ENCODE data around the gene CFAP141. TPM values are rescaled to one million over a fixed set of nuclear protein-coding genes. Genes with fewer than 3 reads are reported as not detected.
"Not testable (repeated sequence)": the region's sequence is repeated elsewhere in the genome, so short reads cannot be mapped to it uniquely, and the experiment has no call there.

CFAP141 gene
- not detected for total RNA-seq

DNA sequence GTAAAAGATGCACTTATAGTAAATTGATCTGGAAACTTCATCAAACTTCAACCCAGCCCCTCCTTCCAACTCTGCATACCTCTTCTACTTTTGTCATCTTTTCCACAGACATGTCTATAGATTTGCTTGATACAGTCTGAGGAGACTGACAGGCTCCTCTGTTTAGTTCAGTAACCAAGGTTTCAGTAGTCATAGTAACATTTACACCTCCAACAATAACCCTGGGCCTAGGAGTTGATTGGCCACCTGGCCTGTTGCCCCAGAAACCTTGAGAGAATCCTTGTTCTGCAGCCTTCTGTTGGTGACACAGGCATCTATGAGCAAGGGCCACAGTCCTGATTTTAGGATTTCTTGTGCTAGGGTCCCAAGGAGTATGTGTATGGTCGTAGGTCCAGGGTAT is at the start of gene CFAP141:
TSS of gene CFAP141 (minus strand) at position 138 of the 400 bp plus-strand sequence. CDS start at position 112, 26 bp downstream.
- Mint-ChIP-seq H3K4me1 (ENCODE audit: low read depth) (peaks cover 22% of the 10 kb centered on the region), H3K9me3 (no peaks in the 10 kb centered on the region), H3K4me3 (no peak within 1 kb of the TSS), H3K36me3 (ENCODE audit: insufficient read depth) (peaks cover 27% of the 10 kb centered on the region), H3K27me3 (ENCODE audit: low read depth) (no peaks in the 10 kb centered on the region)
- DNase-seq: no peak
- peak; percentile 91 for ATAC-seq

DNA sequence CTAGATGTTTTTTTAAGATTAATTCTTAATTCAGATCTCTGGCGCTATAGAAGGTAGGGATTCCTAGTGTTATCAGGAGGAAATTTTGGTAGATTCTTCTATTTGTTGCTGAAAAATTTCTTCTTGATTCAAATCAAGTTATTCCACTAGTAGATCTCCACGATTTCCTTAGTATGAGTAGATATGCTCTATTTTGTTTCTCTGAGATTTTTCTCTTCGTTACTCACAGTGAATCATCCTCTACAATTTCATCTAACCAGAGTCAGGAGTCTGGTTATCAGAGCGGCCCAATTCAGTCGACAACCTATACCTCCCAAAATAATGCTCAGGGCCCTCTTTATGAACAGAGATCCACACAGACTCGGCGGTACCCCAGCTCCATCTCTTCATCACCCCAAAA is 47.5 kb upstream of the CFAP141 start:
- no peaks in the 10 kb centered on the region for H3K4me1 Mint-ChIP-seq (ENCODE audit: low read depth)
- no peaks in the 10 kb centered on the region for H3K9me3 Mint-ChIP-seq
- H3K4me3 Mint-ChIP-seq: no peak overlapping the region
- no peak for DNase-seq
- peaks cover 59% of the 10 kb centered on the region for H3K36me3 Mint-ChIP-seq (ENCODE audit: insufficient read depth)
- H3K27me3 Mint-ChIP-seq (ENCODE audit: low read depth): no peaks in the 10 kb centered on the region
- ATAC-seq: no peak

GRCh38 chr1:154241703-154242351 is 35.7 kb upstream of the CFAP141 start:
- no peak for ATAC-seq
- no peak overlapping the region for H3K4me3 Mint-ChIP-seq

DNA sequence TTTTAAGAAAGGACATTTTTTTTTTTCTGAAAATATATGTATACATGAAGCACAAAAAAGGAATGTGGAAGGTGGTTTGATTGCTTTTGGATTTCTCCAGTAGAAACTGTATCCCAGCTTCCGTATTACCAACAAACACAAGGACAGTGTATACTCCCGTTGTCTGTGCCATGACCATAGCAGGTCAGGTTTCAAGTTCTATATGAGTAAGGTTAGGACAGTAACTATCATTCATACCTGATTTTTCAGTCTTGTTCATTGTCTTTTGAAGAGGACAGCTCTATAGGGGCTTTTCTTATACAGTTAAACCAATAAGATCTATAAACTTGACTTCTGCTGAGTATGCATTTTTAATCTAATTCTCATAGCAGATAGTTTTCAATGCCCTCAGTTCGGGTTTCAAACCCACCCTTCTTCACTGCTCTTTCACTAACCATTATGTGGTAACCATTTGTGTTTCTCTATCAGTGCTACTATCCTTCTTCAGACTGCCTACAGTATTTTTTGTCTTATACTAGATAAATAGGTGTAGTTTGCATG is 34.2 kb upstream of the CFAP141 start:
- DNase-seq: no peak
- peaks cover 29% of the 10 kb centered on the region for H3K4me1 Mint-ChIP-seq (ENCODE audit: low read depth)
- H3K4me3 Mint-ChIP-seq: no peak overlapping the region
- no peaks in the 10 kb centered on the region for H3K27me3 Mint-ChIP-seq (ENCODE audit: low read depth)
- no peaks in the 10 kb centered on the region for H3K9me3 Mint-ChIP-seq
- H3K36me3 Mint-ChIP-seq (ENCODE audit: insufficient read depth): peaks cover 72% of the 10 kb centered on the region
- no peak for ATAC-seq

More at GRCh38 chr1:154241703-154242351, 35.7 kb upstream of the CFAP141 start:
- Mint-ChIP-seq H3K4me1 (ENCODE audit: low read depth) (peaks cover 29% of the 10 kb centered on the region), H3K9me3 (no peaks in the 10 kb centered on the region), H3K27me3 (ENCODE audit: low read depth) (no peaks in the 10 kb centered on the region), H3K36me3 (ENCODE audit: insufficient read depth) (peaks cover 69% of the 10 kb centered on the region)
- DNase-seq: no peak

DNA sequence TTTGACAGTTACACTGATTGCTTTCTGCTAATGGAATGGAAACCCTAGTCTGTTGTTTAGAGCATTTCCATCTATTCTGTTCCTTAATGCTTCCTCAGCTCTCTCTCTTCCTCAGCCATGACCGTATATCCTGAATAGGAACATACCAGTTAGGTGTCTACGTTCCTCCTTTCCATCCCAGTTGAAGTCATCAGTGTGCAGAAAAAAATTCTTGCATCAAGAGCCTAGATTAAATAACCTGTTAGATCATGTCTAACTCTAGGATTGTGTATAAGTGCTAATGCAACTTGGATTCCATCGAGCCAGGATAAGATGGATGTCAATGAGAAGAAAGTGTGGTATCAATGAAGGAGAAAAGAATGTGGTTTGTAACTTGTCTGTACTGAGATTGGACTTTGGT is 33.4 kb upstream of the CFAP141 start:
- peaks cover 29% of the 10 kb centered on the region for H3K4me1 Mint-ChIP-seq (ENCODE audit: low read depth)
- ATAC-seq: no peak
- no peak overlapping the region for H3K4me3 Mint-ChIP-seq
- no peaks in the 10 kb centered on the region for H3K9me3 Mint-ChIP-seq
- no peak for DNase-seq
- peaks cover 80% of the 10 kb centered on the region for H3K36me3 Mint-ChIP-seq (ENCODE audit: insufficient read depth)
- H3K27me3 Mint-ChIP-seq (ENCODE audit: low read depth): no peaks in the 10 kb centered on the region

GRCh38 chr1:154237880-154238506 is 31.9 kb upstream of the CFAP141 start:
- no peaks in the 10 kb centered on the region for H3K9me3 Mint-ChIP-seq
- H3K4me3 Mint-ChIP-seq: no peak overlapping the region
- no peak for ATAC-seq
- no peak for DNase-seq
- peaks cover 73% of the 10 kb centered on the region for H3K36me3 Mint-ChIP-seq (ENCODE audit: insufficient read depth)
- H3K4me1 Mint-ChIP-seq (ENCODE audit: low read depth): peaks cover 30% of the 10 kb centered on the region
- no peaks in the 10 kb centered on the region for H3K27me3 Mint-ChIP-seq (ENCODE audit: low read depth)

GRCh38 chr1:154237435-154237834 is 31.3 kb upstream of the CFAP141 start:
- Mint-ChIP-seq H3K4me1 (ENCODE audit: low read depth) (peaks cover 30% of the 10 kb centered on the region), H3K9me3 (no peaks in the 10 kb centered on the region), H3K27me3 (ENCODE audit: low read depth) (no peaks in the 10 kb centered on the region), H3K4me3 (no peak overlapping the region), H3K36me3 (ENCODE audit: insufficient read depth) (peaks cover 68% of the 10 kb centered on the region)
- ATAC-seq (no peak), DNase-seq (no peak)

GRCh38 chr1:154236855-154237254 is 30.7 kb upstream of the CFAP141 start:
- no peak overlapping the region for H3K4me3 Mint-ChIP-seq
- H3K27me3 Mint-ChIP-seq (ENCODE audit: low read depth): no peaks in the 10 kb centered on the region
- ATAC-seq (no peak), DNase-seq (no peak)
- H3K9me3 Mint-ChIP-seq: no peaks in the 10 kb centered on the region
- H3K4me1 Mint-ChIP-seq (ENCODE audit: low read depth): peaks cover 26% of the 10 kb centered on the region
- H3K36me3 Mint-ChIP-seq (ENCODE audit: insufficient read depth): peaks cover 66% of the 10 kb centered on the region

DNA sequence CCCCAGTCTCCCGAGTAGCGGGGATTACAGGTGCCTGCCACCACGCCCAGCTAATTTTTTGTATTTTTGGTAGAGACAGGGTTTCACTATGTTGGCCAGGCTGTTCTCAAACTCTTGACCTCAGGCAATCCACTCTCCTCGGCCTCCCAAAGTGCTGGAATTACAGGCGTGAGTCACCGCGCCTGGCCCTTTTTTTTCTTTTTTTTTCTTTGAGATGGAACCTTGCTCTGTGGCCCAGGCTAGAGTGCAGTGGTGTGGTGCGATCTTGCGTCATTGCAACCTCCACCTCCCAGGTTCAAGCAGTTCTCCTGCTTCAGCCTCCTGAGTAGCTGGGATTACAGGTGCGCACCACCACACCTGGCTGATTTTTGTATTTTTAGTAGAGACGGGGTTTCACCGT is 27.0 kb upstream of the CFAP141 start:
- not testable (repeated sequence) for ATAC-seq; H3K9me3 Mint-ChIP-seq; H3K4me1 Mint-ChIP-seq (ENCODE audit: low read depth); H3K4me3 Mint-ChIP-seq; H3K27me3 Mint-ChIP-seq (ENCODE audit: low read depth); DNase-seq
- peaks cover 58% of the 10 kb centered on the region for H3K36me3 Mint-ChIP-seq (ENCODE audit: insufficient read depth)

- not testable (repeated sequence) for H3K9me3 Mint-ChIP-seq; DNase-seq; H3K27me3 Mint-ChIP-seq (ENCODE audit: low read depth); ATAC-seq; H3K4me3 Mint-ChIP-seq
- H3K36me3 Mint-ChIP-seq (ENCODE audit: insufficient read depth): peaks cover 53% of the 10 kb centered on the region
- H3K4me1 Mint-ChIP-seq (ENCODE audit: low read depth): peaks cover 11% of the 10 kb centered on the region
These were observed 25.0 kb upstream of the CFAP141 start for GRCh38 chr1:154231112-154231511.

- Mint-ChIP-seq H3K4me3 (no peak overlapping the region), H3K4me1 (ENCODE audit: low read depth) (peaks cover 43% of the 10 kb centered on the region), H3K9me3 (peaks cover 3% of the 10 kb centered on the region), H3K27me3 (ENCODE audit: low read depth) (no peaks in the 10 kb centered on the region), H3K36me3 (ENCODE audit: insufficient read depth) (peaks cover 37% of the 10 kb centered on the region)
- ATAC-seq: no peak
- DNase-seq: no peak
These were observed 19.2 kb upstream of the CFAP141 start for GRCh38 chr1:154225370-154225769.

DNA sequence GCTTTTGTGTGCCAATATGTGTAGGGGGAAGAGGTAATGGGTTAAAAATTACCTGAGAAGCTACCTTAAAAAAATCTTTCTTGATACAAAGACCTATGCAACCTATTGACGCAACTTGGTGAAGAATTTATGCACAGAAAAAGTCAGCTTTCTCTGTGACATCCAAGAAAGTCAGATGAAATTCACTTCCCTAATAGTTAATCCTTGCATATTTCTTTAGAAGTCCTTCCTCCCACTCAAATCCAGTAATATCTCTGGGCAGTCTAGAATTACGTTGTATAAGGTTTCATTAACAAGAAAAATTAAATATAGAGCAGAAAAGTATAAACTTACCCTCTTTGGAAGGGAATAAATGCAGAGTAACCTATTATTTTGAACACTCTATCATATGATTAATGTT is 17.5 kb upstream of the CFAP141 start:
- no peak for DNase-seq
- peak overlapping the region; percentile 97 for H3K4me3 Mint-ChIP-seq
- H3K4me1 Mint-ChIP-seq (ENCODE audit: low read depth): peaks cover 52% of the 10 kb centered on the region
- H3K9me3 Mint-ChIP-seq: peaks cover 3% of the 10 kb centered on the region
- peaks cover 41% of the 10 kb centered on the region for H3K36me3 Mint-ChIP-seq (ENCODE audit: insufficient read depth)
- ATAC-seq: no peak
- H3K27me3 Mint-ChIP-seq (ENCODE audit: low read depth): no peaks in the 10 kb centered on the region

GRCh38 chr1:154222918-154223317 is 16.8 kb upstream of the CFAP141 start:
- no peaks in the 10 kb centered on the region for H3K27me3 Mint-ChIP-seq (ENCODE audit: low read depth)
- H3K36me3 Mint-ChIP-seq (ENCODE audit: insufficient read depth): peaks cover 41% of the 10 kb centered on the region
- DNase-seq (no peak), ATAC-seq (no peak)
- peak overlapping the region; percentile 97 for H3K4me3 Mint-ChIP-seq
- peaks cover 57% of the 10 kb centered on the region for H3K4me1 Mint-ChIP-seq (ENCODE audit: low read depth)
- H3K9me3 Mint-ChIP-seq: peaks cover 3% of the 10 kb centered on the region

GRCh38 chr1:154222518-154222917 is 16.4 kb upstream of the CFAP141 start:
- peaks cover 61% of the 10 kb centered on the region for H3K4me1 Mint-ChIP-seq (ENCODE audit: low read depth)
- no peaks in the 10 kb centered on the region for H3K27me3 Mint-ChIP-seq (ENCODE audit: low read depth)
- ATAC-seq (no peak), DNase-seq (no peak)
- H3K9me3 Mint-ChIP-seq: peaks cover 3% of the 10 kb centered on the region
- H3K36me3 Mint-ChIP-seq (ENCODE audit: insufficient read depth): peaks cover 42% of the 10 kb centered on the region
- peak overlapping the region; percentile 97 for H3K4me3 Mint-ChIP-seq

All from activated T-cell treated with anti-CD3 and anti-CD28 coated beads, Interleukin-2, amount 50 U/mL, for 4 hours (primary cell).